ENCODE results near the gene TSHZ3. TPM values are rescaled to one million over a fixed set of nuclear protein-coding genes. Genes with fewer than 3 reads are reported as not detected.

Gene TSHZ3
- total and polyA plus RNA-seq, 12 donors = 2.6 to 9.3 (median 7.8) TPM

GRCh38 chr19:31255174-31255799 lies 93.9 kb downstream of the TSHZ3 start:
- H3K9me3 ChIP-seq (replicated peaks in 1 of 3) = no peaks in the 10 kb centered on the region
- no peaks in the 10 kb centered on the region for H3K27me3 ChIP-seq
- DNase-seq = no peak
- intact Hi-C loops (cut with DNase I) = no loop called here
- 80 to 95% (median 84%) methylated on average over 13 of the region's 13 CpGs for WGBS, 4 donors
- TF ChIP-seq POLR2A (IDR thresholded peaks at IDR 0.05) (no peak), CTCF (IDR thresholded peaks at IDR 0.05) (no peak)
- no peaks in the 10 kb centered on the region for H3K4me1 ChIP-seq (replicated peaks in 1 of 2)
- no peak overlapping the region for H3K27ac ChIP-seq
- H3K4me3 ChIP-seq = no peak overlapping the region
- no peaks in the 10 kb centered on the region for H3K36me3 ChIP-seq (replicated peaks in 1 of 2)

GRCh38 chr19:31254611-31255010 lies 94.6 kb downstream of the TSHZ3 start:
- no peak overlapping the region for H3K4me3 ChIP-seq
- H3K27me3 ChIP-seq = no peaks in the 10 kb centered on the region
- TF ChIP-seq POLR2A (IDR thresholded peaks at IDR 0.05) = no peak
- TF ChIP-seq CTCF (IDR thresholded peaks at IDR 0.05) = no peak
- H3K36me3 ChIP-seq (replicated peaks in 1 of 2) = no peaks in the 10 kb centered on the region
- intact Hi-C loops (cut with DNase I) = no loop called here
- H3K27ac ChIP-seq = no peak overlapping the region
- no peaks in the 10 kb centered on the region for H3K4me1 ChIP-seq (replicated peaks in 1 of 2)
- H3K9me3 ChIP-seq (replicated peaks in 1 of 3) = no peaks in the 10 kb centered on the region
- DNase-seq = peak in 1 of 7 donors; percentile 33
- WGBS, 4 donors = 89 to 100% (median 92%) methylated on average over 4 of the region's 4 CpGs

- H3K36me3 ChIP-seq (replicated peaks in 1 of 2) = no peaks in the 10 kb centered on the region
- no peaks in the 10 kb centered on the region for H3K4me1 ChIP-seq (replicated peaks in 1 of 2)
- intact Hi-C loops (cut with DNase I) = no loop called here
- WGBS, 4 donors = 43 to 74% (median 61%) methylated on average over 5 to 7 of the region's 7 CpGs
- TF ChIP-seq POLR2A (IDR thresholded peaks at IDR 0.05) (no peak), CTCF (IDR thresholded peaks at IDR 0.05) (no peak)
- DNase-seq = no peak
- no peaks in the 10 kb centered on the region for H3K27me3 ChIP-seq
- no peak overlapping the region for H3K27ac ChIP-seq
- no peaks in the 10 kb centered on the region for H3K9me3 ChIP-seq (replicated peaks in 1 of 3)
- H3K4me3 ChIP-seq = no peak overlapping the region
Observed at GRCh38 chr19:31254180-31254551, 95.1 kb downstream of the TSHZ3 start.

- 83 to 90% (median 87%) methylated on average over 6 of the region's 6 CpGs for WGBS, 4 donors
Observed at GRCh38 chr19:31253526-31254179, 95.6 kb downstream of the TSHZ3 start.

More at GRCh38 chr19:31253526-31254179, 95.6 kb downstream of the TSHZ3 start:
- no peaks in the 10 kb centered on the region for H3K4me1 ChIP-seq (replicated peaks in 1 of 2)
- no peaks in the 10 kb centered on the region for H3K9me3 ChIP-seq (replicated peaks in 1 of 3)
- no peaks in the 10 kb centered on the region for H3K36me3 ChIP-seq (replicated peaks in 1 of 2)
- H3K27me3 ChIP-seq = no peaks in the 10 kb centered on the region
- no peak overlapping the region for H3K4me3 ChIP-seq
- H3K27ac ChIP-seq = no peak overlapping the region
- intact Hi-C loops (cut with DNase I) = no loop called here
- TF ChIP-seq POLR2A (IDR thresholded peaks at IDR 0.05) (no peak), CTCF (IDR thresholded peaks at IDR 0.05) (no peak)
- DNase-seq = no peak
